ENCODE results near the gene PABPN1. TPM values are rescaled to one million over a fixed set of nuclear protein-coding genes. Genes with fewer than 3 reads are reported as not detected.

Gene PABPN1
- total and polyA plus RNA-seq, 2 of the 13 experiments (the other 11 are each of a cell fraction or from before 2014, with no cell fraction given), result 233 to 524 TPM

DNA sequence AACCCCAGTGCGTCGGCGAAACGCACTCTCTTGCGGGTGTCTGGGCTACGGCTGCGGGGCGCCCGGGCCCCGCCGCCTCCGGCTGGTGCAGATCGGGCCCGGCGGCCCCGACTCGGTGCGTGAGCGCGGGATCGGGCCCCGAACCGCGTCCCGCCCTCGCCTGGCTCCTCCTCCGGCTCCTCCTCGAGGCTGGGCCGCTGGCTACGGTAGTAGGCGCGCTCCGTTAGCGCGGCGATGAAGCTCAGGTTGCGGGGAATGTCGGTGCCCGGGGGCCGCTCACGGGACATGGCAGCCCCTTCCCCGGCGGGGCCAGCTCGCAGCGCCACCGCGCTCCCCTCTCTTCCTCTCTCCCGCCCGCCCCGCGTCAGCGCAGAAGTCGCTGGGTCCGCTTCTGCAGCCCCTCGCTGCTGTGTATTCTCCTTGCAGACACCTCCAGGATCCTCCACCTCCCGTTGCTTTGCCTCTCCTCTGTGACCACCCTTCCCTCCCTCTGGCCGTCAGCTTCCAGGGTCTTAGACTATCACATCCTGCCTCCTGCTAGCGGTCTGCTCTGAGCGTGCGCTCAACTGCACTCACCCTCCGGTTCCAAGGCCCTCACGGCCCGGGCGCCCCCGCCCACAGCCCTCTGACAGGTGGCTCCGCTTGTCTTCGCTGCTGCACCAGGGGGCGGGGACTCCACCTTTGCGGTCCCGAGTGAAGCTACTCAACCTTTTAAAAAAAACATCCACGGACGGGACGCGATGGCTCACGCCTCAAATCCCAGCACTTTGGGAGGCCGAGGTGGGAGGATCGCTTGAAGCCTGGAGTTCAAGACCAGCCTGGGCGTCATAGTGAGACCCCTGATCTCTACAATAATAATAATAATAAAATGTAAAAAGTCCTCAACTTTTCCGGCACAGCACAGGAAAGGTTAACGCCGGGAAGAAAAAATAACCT lies 18.7 kb upstream of the PABPN1 start, which contains the start of gene PPP1R3E (continued):
- peak; percentile 55 for TF ChIP-seq POGZ (CRISPR knock-in tag; IDR thresholded peaks at IDR 0.05)
- peak; percentile 50; the same call in 1 of the 2 replicates for TF ChIP-seq ZNF264 (CRISPR knock-in tag; IDR thresholded peaks at IDR 0.05)
- no peak; the same call in 1 of the 2 replicates for TF ChIP-seq MTF1 (CRISPR knock-in tag; IDR thresholded peaks at IDR 0.05)
- no peak for TF ChIP-seq CCAR2 (optimal IDR thresholded peaks at IDR 0.05; ENCODE audit: low read depth, low read length)
- TF ChIP-seq, protein P1, sequence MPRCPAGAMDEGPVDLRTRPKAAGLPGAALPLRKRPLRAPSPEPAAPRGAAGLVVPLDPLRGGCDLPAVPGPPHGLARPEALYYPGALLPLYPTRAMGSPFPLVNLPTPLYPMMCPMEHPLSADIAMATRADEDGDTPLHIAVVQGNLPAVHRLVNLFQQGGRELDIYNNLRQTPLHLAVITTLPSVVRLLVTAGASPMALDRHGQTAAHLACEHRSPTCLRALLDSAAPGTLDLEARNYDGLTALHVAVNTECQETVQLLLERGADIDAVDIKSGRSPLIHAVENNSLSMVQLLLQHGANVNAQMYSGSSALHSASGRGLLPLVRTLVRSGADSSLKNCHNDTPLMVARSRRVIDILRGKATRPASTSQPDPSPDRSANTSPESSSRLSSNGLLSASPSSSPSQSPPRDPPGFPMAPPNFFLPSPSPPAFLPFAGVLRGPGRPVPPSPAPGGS (CRISPR knock-in tag; IDR thresholded peaks at IDR 0.05), result no peak; the same call in 1 of the 2 replicates
- no peak; the same call in 1 of the 2 replicates for TF ChIP-seq ATRX (CRISPR knock-in tag; IDR thresholded peaks at IDR 0.05; ENCODE audit: borderline replicate concordance)
- peak; percentile 26 for TF ChIP-seq HOXD1 (CRISPR knock-in tag; IDR thresholded peaks at IDR 0.05)
- TF ChIP-seq RBM22 (optimal IDR thresholded peaks at IDR 0.05; ENCODE audit: low read length), result no peak
- TF ChIP-seq, protein P2, sequence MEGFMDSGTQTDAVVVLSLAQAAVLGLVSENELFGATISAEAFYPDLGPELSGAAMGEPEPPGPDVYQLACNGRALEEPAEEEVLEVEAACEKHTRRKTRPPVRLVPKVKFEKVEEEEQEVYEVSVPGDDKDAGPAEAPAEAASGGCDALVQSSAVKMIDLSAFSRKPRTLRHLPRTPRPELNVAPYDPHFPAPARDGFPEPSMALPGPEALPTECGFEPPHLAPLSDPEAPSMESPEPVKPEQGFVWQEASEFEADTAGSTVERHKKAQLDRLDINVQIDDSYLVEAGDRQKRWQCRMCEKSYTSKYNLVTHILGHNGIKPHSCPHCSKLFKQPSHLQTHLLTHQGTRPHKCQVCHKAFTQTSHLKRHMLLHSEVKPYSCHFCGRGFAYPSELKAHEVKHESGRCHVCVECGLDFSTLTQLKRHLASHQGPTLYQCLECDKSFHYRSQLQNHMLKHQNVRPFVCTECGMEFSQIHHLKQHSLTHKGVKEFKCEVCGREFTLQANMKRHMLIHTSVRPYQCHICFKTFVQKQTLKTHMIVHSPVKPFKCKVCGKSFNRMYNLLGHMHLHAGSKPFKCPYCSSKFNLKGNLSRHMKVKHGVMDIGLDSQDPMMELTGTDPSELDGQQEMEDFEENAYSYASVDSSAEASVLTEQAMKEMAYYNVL (CRISPR knock-in tag; IDR thresholded peaks at IDR 0.05; ENCODE audit: borderline replicate concordance), result no peak; the same call in none of the 2 replicates
- no peak; the same call in 1 of the 2 replicates for TF ChIP-seq ZNF263 (CRISPR knock-in tag; IDR thresholded peaks at IDR 0.05)
- no peak; the same call in none of the 2 replicates for TF ChIP-seq FOXA3 (CRISPR knock-in tag; IDR thresholded peaks at IDR 0.05)
- no peak for TF ChIP-seq ZNF761 (CRISPR knock-in tag; conservative IDR thresholded peaks at IDR 0.05)
- no peak for TF ChIP-seq KLF11 (CRISPR knock-in tag; IDR thresholded peaks at IDR 0.05)
- TF ChIP-seq ARNT2 (CRISPR knock-in tag; IDR thresholded peaks at IDR 0.05; ENCODE audit: low read depth), result peak; percentile 86; the same call in 1 of the 2 replicates
- TF ChIP-seq ZSCAN31 (CRISPR knock-in tag; IDR thresholded peaks at IDR 0.05; ENCODE audit: low read depth), result no peak; the same call in 1 of the 2 replicates
- TF ChIP-seq ZNF30 (CRISPR knock-in tag; IDR thresholded peaks at IDR 0.05), result no peak
- TF ChIP-seq ZNF672 (CRISPR knock-in tag; IDR thresholded peaks at IDR 0.05), result no peak
- TF ChIP-seq HNRNPL (IDR thresholded peaks at IDR 0.05; ENCODE audit: low read depth, low read length), result no peak
- TF ChIP-seq PHF5A (CRISPR knock-in tag; IDR thresholded peaks at IDR 0.05; ENCODE audit: low read depth, unreplicated experiment), result no peak
- peak; percentile 73; the same call in 1 of the 2 replicates for TF ChIP-seq ZNF614 (CRISPR knock-in tag; IDR thresholded peaks at IDR 0.05; ENCODE audit: borderline replicate concordance)
- TF ChIP-seq PRPF4 (IDR thresholded peaks at IDR 0.05; ENCODE audit: low read depth, low read length, poor library complexity, severe bottlenecking), result no peak
- no peak; the same call in 1 of the 2 replicates for TF ChIP-seq ZNF619 (CRISPR knock-in tag; IDR thresholded peaks at IDR 0.05)
- TF ChIP-seq ZNF772 (CRISPR knock-in tag; IDR thresholded peaks at IDR 0.05), result peak; percentile 95
- peak; percentile 96 for TF ChIP-seq ZNF333 (CRISPR knock-in tag; IDR thresholded peaks at IDR 0.05; ENCODE audit: borderline replicate concordance)
- TF ChIP-seq, protein P3, sequence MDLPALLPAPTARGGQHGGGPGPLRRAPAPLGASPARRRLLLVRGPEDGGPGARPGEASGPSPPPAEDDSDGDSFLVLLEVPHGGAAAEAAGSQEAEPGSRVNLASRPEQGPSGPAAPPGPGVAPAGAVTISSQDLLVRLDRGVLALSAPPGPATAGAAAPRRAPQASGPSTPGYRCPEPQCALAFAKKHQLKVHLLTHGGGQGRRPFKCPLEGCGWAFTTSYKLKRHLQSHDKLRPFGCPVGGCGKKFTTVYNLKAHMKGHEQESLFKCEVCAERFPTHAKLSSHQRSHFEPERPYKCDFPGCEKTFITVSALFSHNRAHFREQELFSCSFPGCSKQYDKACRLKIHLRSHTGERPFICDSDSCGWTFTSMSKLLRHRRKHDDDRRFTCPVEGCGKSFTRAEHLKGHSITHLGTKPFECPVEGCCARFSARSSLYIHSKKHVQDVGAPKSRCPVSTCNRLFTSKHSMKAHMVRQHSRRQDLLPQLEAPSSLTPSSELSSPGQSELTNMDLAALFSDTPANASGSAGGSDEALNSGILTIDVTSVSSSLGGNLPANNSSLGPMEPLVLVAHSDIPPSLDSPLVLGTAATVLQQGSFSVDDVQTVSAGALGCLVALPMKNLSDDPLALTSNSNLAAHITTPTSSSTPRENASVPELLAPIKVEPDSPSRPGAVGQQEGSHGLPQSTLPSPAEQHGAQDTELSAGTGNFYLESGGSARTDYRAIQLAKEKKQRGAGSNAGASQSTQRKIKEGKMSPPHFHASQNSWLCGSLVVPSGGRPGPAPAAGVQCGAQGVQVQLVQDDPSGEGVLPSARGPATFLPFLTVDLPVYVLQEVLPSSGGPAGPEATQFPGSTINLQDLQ (CRISPR knock-in tag; IDR thresholded peaks at IDR 0.05), result no peak
